ENCODE measurements around the gene TNRC18.
A peak's percentile ranks its signal among the peaks of the same experiment; 100 is the strongest.
"Not testable (repeated sequence)": the region's sequence is repeated elsewhere in the genome, so short reads cannot be mapped to it uniquely, and the experiment has no call there.

TNRC18 gene

DNA sequence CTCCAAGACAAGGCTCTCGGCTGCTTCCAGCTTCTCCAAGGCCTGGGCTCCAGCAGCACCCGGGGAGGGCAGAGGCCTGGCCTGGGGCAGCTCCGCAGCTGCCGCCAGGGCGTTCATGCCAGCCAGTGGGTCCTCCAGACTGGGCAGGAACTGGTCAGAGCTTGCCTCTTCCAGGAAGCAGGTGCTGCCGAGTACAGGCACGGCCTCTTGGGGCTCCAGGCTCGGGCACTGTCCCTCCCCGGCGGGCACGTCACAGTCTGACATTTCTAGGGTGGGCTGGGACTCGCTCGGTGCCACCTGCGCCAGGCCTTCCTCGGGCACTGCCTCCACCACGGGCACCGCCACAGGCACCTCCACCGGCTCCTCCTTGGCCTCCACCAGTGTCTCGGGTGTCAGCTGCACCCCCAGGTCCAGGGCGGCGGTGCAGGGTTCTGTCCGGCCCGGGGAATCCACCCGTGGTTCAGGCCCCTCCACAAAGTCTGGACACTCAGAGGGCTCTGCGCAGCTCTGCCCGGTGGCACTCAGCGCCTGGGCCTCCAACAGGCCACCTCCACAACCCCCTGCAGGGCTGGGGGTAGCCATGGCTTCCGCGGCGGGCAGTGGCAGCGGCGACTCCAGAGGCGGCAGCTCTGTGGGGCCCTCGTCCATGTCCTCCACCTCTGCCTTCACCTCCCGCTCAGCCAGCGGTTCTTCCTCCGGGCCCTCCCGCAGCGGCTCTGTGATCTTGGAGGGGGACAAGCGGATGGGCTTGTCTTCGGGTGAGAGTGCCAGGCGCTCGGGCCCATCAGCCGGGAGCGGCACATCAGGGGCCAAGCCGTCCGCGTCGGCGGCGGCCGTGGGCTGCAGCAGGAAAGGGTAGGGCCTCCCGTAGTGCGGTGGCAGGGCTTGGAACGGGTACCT, 52.9 kb downstream of the TNRC18 start:
- DNase-seq, result no peak

DNA sequence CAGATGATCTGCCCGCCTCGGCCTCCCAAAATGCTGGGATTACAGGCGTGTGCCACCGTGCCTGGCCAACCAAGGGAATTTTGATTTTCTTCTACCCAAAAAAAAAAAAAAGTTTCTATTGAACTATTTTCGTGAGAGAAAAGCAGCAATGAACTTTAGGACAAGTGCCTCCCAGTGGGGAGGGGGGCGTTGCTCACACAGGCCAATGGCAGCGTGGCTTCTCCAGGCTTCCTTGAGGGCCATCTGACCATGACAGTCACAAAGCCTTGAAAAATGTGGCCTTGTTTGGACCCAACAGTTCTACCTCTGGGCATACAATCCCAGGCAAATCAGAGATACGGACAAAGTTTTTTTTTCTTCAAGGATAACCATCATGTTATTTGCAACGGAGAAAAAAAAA, 56.0 kb downstream of the TNRC18 start:
- no peak for DNase-seq

DNA sequence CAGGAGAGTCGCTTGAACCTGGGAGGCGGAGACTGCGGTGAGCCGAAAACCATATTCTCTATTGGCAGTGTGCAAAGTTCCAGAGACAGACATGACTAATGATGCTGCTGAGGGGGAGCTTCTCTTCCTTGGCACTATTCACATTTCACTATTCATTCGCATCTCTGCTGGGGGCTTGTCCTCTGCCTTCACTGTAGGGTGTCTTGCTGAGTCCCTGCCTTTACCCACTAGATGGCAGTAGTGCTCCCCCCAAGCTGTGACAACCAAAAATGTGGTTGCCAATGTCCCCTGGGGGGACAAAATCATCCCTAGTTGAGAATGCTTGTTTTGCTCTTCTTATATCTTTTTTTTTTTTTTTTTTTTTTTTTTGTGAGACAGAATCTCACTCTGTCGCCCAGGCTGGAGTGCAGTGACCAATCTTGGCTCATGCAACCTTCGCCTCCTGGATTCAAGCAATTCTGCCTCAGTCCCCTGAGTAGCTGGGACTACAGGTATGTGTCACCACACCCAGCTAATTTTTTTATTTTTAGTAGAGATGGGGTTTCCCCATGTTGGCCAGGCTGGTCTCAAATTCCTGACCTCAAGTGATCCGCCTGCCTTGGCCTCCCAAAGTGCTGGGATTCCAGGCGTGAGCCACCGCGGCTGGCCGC, 57.5 kb downstream of the TNRC18 start:
- DNase-seq, result peak; percentile 41

DNA sequence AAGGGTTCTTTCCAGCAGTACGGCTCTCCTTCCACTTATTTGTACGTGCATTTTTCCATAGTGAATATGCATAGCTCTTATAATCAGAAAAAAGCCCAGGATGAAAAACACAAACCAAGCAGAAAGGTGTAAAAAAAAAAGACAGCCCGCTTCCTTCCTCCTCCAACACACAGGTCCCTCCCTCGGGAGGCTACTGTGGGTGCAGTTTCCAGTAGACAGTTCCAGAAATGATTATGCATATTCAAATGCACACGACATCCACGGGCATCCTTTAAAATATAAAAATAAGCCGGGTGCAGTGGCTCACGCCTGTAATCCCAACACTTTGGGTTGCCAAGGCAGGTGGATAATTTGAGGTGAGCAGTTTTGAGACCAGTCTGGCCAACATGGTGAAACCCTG, 59.9 kb downstream of the TNRC18 start:
- no peak for DNase-seq

DNA sequence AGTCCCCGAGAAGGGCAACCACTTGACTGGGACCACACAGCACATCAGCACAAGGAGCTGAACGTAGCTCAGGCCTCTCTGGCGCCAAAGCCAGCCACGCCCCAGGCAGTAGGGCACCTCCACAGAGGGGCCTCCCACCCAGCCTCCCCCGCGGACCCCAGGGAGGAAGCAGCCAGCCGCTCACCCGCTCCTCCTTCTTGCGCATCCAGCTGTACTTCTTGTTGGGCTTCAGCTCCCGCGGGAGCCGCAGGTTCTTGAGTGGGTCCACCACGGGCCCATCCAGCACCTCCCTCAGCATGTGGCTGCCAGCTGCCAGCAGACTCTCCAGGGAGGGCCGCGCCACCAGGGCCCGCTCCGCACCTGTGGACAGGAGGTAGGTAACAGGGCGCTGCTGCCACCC, 61.2 kb downstream of the TNRC18 start:
- DNase-seq, result no peak

DNA sequence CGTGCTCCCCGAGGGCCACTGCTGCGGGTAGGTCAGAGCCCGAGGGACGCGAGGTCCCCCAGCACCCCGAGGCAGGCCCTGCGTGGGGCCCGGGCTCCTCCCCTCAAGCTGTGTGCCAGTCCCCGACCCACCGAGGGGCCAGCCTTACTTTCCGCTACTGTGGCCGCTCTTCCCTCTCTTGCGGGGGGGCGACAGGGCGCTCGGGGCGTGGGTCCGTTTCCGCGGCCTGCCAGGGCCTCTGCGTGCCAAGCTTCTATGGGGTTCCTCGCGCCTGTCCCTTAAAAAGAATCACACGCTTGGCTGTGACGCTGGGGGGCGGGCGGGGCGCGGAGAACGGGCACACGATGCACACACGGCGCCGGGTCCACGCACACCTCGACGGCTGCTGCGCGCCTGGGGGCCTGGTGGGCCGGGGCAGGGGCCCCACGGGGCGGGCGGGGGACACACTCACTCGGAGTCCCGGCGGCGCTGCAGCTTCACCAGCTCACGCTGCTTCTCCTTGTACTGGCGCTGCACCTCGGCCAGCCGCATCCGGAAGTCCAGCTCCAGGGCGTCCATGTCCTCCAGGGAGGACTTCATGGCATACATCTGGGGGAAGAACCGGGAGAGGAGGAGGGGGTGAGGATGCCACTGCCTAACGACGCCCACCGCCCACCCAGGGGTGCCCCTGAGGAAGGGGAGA, 62.0 kb downstream of the TNRC18 start:
- DNase-seq, result no peak

DNA sequence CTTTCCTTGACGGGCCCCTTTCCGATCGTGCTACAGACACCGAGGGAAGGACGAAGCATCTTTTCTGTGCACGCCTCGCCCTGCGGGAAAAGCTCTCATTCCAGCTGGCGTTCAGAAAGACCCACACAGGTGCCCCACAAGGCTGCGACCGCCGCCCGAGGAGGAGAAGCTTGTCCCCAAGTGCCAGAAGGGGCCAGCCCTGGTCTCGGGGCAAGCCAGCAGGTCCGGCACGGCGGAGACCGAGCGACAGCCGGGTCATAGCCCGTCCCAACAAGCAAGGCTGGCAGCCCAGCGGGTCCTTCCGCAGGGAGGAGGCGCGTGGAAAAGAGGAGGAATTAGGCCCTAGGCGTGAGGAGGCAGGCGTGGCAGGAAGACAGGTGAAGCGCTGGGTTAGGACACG, 62.7 kb downstream of the TNRC18 start:
- DNase-seq, result no peak

DNA sequence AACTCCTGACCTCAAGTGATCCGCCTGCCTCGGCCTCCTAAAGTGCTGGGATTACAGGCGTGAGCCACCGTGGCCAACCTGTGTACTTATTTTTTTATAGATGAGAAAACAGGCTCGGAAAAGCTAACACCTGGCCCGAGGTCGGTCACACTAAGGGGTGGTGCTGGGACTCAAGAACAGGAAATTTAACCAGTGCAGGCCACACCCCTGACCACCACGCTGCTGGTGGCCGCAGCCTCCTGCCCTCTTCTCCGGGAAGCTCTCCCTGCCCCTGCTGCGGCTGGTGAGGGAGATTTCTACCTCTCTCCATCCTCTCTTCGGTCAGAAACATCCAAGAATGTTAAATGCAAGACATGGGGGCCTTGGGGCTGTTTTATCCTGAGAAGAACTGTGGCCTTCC, 63.2 kb downstream of the TNRC18 start:
- DNase-seq, result no peak

DNA sequence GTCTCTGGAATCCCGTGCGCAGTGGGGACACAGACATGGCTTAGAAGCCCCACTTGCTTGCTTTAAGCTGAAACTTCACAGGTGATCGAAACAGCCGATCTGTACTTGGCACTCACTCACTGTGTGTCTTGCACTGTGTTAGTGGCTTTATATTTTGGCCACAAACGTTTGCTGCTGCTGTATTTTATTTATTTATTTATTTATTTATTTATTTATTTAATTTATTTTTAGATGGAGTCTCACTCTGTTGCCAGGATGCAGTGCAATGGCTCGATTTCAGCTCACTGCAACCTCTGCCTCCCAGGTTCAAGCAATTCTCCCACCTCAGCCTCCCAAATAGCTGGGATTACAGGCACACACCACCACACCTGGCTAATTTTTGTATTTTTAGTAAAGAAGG, 63.6 kb downstream of the TNRC18 start:
- DNase-seq, result not testable (repeated sequence)

DNA sequence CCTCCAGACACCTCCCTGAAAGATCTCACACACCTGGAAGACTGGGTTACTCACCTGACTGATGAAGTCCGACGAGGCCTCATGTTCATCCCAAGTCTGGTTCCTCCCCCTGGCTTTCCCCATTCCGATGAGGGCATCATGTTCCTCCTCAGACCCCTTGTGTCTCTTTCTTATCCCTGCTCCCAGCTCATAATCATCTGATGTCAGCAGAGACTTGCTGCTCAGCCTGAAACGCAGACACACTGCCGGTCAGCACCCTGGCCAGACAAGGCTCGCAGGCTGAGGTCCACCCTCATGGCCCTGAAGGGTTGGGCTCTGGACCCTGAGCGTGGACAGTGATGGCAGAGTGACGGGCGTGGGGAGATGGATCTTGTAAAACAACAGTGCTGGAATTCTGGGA, 64.3 kb downstream of the TNRC18 start:
- DNase-seq, result no peak

DNA sequence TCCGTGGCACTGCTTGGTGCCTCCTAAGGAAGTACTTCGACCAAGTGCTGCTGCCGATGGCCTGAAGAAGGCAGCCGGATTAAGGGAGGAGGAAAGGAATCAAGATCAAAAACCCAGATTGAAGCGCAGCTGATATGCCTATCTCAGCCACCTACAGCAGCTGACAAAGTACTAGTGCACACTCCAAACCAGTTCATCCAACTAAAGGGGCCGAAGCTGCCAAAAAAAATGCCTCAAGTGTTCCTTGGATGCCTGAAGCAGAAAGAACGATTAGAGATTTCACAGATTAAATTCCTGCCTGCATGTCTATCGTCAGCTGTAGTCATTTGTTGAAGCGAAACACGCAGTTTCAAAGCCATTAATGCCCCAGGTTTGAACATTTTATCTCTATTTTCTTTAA, 65.7 kb downstream of the TNRC18 start:
- no peak for DNase-seq

DNA sequence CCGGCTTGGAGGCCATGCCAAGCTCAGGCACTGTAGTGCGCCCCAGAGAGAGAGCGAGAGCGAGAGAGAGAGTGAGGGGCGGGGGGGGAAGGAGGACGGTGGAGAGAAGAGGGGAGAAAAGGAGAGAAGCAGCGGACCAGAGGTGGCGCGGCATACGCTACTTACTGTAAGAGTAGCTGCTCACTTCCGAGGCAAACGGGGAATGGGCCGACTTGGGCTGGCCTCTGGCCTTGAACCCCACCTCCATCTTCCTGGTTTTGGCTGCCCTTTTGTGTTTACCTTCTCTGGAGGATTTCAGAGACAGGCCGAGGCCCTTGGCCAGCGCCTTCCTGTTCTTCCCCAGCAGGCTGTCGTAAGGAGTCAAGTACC, 66.9 kb downstream of the TNRC18 start:
- DNase-seq, result no peak

DNA sequence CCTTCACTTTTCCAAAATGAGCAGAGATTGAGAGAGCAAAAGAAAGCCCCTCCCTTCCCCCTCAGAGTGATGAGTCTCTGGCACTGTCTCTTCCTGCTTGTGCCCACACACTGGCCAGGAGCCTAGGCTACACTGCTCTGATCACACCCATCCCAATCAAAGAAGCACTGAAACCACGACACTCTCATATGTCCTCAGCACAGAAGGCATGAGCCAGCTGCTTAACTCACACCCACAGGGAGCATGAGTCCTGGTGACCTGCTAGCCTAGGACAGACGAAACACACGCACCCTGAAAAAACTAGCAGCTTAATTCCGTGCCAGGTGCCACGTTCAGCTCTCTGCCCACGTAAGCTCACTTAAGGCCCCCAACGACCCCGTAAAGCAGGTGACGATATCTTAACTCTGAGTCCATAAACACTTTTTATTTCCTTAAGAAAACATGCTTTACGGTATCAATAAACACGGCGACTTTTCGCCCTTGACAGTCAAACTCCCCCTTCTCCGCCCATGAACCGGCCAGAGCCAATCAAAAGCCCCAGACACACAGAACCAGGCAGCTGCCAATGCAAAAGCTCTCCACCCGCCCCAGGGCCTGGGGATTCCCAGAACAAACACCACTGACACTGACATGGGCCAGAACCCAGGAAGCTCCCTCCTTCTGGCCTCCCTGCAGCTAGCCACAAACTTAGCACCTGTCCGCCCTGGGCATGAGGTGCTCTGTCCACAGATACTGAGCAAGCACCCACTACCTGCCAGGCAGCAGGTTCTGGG, 69.0 kb downstream of the TNRC18 start:
- DNase-seq, result peak; percentile 47

DNA sequence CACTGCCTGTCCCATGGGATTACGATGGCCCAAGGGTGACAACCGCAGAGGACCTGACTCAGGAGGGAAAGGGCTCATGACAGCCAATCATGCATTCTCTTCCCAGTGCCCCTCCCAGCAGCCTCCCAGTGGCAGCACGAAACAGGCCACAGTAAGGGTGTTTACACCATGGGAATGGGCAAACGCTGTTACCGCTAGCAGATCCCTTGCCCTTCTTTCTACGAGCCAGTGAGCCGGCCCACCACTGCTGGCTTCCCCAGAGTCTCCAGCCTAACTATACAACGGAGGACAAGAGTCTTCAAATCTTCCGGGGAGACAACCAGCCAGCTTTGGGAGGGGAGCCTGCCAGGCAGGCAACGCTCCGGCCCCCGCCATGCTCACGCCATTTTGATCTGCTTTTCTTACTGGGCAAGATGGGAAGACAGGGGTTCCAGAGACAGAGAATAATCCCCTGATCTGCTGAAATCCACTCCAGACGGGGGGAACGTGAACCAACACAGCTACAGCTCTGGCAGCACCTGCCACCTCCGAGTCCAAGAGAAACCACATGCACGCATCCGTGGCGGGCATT, 71.1 kb downstream of the TNRC18 start:
- no peak for DNase-seq

DNA sequence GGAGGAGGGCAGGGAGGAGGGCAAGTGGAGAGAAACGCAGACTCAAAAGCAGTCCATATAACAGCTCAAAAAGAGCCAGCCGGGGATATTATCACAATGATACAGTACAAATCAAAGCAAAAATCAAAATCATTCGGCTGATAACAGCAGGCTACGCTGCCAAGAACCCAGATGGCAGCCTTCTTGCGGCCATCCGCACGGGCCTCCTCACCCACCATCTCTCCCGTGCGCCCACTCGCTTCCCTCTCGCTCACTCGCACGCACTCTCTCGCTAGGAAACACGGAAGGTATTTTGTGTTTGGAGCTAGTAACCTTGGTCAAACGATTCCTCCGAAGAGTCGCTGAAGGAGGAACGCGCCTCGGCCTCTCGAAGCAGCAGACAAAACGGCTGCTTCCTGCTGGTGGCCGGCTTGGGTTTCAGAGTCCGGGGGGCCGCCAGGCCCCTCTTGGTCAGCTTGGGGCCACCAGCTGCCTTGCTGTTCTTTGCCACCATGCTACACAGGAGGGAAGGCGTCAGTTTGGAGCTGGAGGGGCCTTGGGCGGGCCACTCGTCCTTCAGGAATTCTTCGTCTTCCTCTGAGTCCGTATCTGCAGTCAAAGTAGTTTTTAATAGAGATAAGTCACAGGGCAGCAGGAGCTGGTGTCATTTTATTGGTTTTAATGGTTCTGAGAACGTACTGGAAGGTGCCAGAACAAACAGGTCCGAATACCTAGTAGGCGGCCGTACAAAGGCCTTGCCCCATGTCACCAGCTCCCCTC, 71.9 kb downstream of the TNRC18 start:
- DNase-seq, result no peak

DNA sequence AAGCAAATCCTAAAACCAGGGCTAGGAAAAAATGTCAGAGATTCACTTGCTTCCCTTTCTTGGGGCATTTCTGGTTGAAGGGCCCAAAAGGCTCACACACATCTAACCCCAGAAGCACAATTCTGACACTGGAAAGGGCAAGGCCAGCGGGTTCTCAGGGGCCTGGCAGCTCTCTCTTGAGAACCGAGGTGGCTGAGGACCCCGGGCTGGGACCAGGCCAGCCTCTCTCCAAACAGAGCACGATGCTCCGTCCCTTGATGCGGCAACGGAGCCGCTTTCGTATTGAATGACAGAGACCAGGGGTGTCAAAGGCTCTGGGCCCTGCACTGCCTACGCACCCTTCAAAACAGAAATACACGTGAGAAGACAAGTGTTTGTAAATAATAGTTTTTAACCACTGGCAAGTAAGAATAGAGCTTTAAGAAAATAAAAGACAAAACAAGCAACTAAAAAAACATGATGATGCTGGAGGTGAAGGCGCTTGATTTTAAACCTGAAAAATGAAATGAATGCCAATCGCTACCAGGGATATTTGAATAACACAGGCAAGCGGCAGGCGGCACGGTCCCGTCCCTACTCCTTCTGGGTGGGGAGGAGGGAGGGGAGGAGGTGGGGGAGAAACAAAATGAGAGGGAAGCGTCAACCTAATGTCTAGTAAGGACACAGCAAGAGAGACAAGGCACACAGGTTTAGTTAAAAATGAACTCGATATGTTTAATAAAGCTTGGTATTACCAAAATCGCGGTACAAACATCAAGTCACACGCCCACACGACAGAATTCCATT, 72.8 kb downstream of the TNRC18 start:
- DNase-seq, result no peak

DNA sequence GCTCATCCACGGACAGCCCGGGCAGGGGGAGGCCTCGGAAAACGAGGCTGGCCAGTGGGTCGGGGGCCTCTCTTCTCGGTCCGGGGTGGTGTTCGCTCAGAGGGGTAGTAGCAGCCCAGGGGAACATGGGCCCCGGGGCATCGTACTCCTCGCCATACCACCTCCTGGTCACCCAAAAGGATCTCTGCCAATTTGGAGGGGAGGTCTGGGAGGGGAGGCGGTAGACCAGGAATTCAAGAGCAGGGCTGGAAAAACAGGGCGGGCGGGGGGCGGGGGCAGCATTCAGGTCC, 73.5 kb downstream of the TNRC18 start:
- DNase-seq, result no peak

DNA sequence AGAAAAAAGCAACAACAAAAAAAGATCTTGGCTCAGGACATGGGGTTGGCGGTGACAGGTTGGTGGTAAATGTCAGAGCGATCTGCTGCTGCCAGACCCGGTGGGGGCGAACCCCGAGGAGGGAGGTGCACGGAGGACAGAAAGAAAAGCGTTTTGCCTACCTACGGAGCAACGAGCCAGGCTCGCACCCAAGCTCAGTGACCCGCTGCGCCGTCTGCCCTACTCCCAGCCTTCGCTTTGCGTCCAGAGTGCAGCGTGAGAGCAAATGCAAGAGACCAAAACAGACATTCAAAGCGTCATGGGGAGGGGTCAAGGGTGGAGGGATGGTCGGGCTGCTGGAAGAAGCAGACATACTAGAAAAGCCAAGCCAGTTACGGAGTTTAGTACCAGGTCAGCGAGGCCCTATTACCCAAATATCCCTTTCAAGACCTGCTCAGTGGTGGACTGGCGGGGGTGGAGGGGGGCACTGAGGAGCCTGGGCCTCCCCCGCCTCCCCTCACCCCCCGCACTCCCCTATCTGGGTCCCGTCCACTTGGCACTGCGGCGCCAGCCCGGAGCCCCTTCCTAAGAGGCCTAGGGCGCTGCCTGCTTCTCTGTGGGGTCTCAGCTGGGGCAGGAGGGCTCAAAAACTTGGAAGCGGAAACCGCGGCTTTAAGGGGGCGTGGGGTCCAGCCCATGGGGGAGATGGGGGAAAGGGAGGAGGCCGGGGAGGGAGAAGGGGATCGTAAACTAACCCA, 74.0 kb downstream of the TNRC18 start:
- no peak for DNase-seq

DNA sequence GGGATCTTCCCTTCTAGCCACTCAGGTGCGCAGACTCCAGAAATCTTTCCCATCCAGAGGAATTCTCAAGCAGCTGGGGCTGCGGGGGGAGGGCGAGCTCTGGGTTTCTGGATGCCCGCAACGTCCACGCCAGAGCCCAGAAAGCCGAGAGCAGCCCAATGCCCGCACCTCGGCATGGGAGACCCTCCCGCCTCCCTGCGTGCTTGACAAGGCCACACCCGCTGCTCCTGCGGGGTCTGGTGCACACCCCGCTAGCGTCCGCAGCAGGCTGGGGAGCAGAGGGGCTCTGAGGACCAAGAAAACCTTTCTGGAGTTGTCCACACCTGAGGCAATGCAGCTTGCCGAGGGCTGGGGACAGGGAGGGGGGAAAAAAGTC, 74.6 kb downstream of the TNRC18 start:
- no peak for DNase-seq

DNA sequence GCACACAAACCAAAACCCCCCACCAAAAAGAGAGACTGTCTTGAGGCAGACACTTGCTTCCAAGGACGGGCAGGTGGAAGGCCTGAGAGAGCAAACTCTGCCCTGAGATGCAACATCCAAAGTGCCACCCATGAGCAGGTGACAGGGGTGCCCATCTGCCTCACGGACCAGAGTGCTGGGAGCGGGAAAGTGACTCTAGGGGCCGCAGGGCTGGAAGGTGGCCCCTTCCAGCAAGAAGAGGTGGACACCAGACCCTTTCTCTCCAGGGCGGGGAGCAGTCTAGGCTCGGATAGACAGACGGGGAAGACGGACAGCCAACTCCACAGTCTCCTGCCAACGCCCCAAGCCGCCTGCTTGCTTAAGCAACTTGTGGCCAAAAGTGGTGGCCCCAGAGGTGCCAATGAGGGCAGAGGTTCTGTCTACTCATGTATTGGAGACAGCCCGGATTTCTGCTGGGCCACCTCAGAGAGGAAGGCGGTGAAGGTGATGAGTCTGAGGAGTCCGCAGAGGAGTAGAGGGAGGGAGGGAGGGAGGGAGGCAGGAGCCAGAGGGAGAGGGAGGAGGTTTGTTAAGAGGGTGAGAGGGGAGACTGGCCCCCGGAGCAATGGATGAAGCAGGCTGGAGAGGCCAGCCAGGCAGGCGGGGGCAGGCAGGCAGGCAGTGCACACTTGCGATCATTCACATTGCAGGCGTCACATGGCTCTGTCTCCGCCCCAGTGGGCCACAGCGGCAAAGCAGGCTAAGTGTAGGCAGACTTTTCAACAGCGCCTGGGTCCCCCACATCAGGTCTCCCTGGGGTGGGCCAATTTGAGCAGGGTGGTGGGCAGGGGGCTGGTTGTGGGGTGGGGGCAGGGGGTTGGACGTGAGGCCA, 75.3 kb downstream of the TNRC18 start:
- no peak for DNase-seq

Data from NCI-H526 treated with DMSO at 0.1 percent for 48 hours (cell line).